Aorta (tissue), 5 donors: ENCODE measurements around the gene DMAC2L. TPM values are rescaled to one million over a fixed set of nuclear protein-coding genes. Genes with fewer than 3 reads are reported as not detected.

Experiments
- ATAC-seq: fragments of 200-7000 bp; cut with Tn5 transposase; one replicate; pipeline ENCODE4 v1.9.1; 2022; ENCODE audit warnings: moderate library complexity; ENCODE audit not compliant: low FRiP score
- DNase-seq, 2 donors: peaks; one replicate each; pipeline ENCODE4 v3.0.0-alpha.2; 2020
- H3K27ac ChIP-seq, 2 donors: one replicate each; pipeline ENCODE4 v1.5.1; 2013; ENCODE audit warnings: low read length in 2 of 2, mild to moderate bottlenecking in 2 of 2, moderate library complexity in 2 of 2, control low read depth in 1 of 2, inconsistent platforms in 1 of 2, low read depth in 1 of 2
- H3K27me3 ChIP-seq, 2 donors: one replicate each; pipeline ENCODE4 v1.6.1; 2013; ENCODE audit warnings: control low read depth in 1 of 2, low read length in 1 of 2, mild to moderate bottlenecking in 1 of 2, moderate library complexity in 1 of 2; ENCODE audit not compliant: insufficient read depth in 2 of 2, control insufficient read depth in 1 of 2
- H3K36me3 ChIP-seq, 2 donors: one replicate each; pipeline ENCODE4 v1.6.1; 2013; ENCODE audit warnings: control low read depth in 1 of 2, low read length in 1 of 2, mild to moderate bottlenecking in 1 of 2; ENCODE audit not compliant: insufficient read depth in 2 of 2, control insufficient read depth in 1 of 2
- H3K4me1 ChIP-seq, 2 donors: one replicate each; pipeline ENCODE4 v1.6.1; 2013; ENCODE audit warnings: low read length in 2 of 2, control low read depth in 1 of 2, mild to moderate bottlenecking in 1 of 2, moderate library complexity in 1 of 2; ENCODE audit not compliant: insufficient read depth in 2 of 2, control insufficient read depth in 1 of 2
- H3K4me3 ChIP-seq, 2 donors: one replicate each; pipeline ENCODE4 v1.5.1; 2013; ENCODE audit warnings: low read length in 2 of 2, control low read depth in 1 of 2, mild to moderate bottlenecking in 1 of 2
- H3K9me3 ChIP-seq: one replicate; pipeline ENCODE4 v1.6.1; 2013; ENCODE audit warnings: mild to moderate bottlenecking, low read length; ENCODE audit not compliant: control insufficient read depth
- WGBS, 2 donors: extraction: QIAGEN DNeasy Blood & Tissue Kit; methylation state at CpG; one replicate each; pipeline ENCODE4 v1.1.7; 2013; 5-methylcytosine and 5-hydroxymethylcytosine counted together
- intact Hi-C, 2 donors: fragments of 100-400 bp; cut with DNase I; formaldehyde crosslinking; loops; one replicate each; pipeline versions ENCODE4 v1.14.2 to v1.15.0; 2022
- polyA plus RNA-seq, 2 donors: library from polyadenylated mRNA; stranded (reverse); fragments of 200-250 nt; gene quantifications; one replicate each; pipeline ENCODE4 v1.2.3, GENCODE V29; 2013
- total RNA-seq, 2 donors: library from RNA; stranded (reverse); fragmentation: NEBNext Ultra II Directional; extraction: Animal tissue kit (Norgen Biotek cat#: 25700); gene quantifications; one replicate each; pipeline ENCODE4 v1.2.1, GENCODE V29; 2021
- donor health status: healthy with polysubstance abuse.
- donor health status: Bipolar disorder and iron deficiency.
- donor health status: DM: no; HTN: no; CAD: no.
- donor health status: DM: no; HTN: no; CAD: no.
- donor health status: DM: yes; HTN: yes; CAD: no.

DMAC2L gene
- total and polyA plus RNA-seq, 4 donors = 6.8 to 15.8 (median 12.2) TPM

- H3K27me3 ChIP-seq = no peaks in the 10 kb centered on the region
- H3K9me3 ChIP-seq = no peaks in the 10 kb centered on the region
- H3K27ac ChIP-seq = no peak overlapping the region
- no peaks in the 10 kb centered on the region for H3K4me1 ChIP-seq
- no peak for ATAC-seq
- H3K4me3 ChIP-seq = no peak overlapping the region
- 45 to 46% methylated on average over 4 of the region's 4 CpGs for WGBS, 2 donors
- intact Hi-C loops = no loop called here
- no peaks in the 10 kb centered on the region for H3K36me3 ChIP-seq
- DNase-seq = no peak
These were observed 6.0 kb downstream of the DMAC2L start for GRCh38 chr14:50318031-50318626.

- ATAC-seq = no peak
- intact Hi-C loops = no loop called here
- Histone ChIP-seq H3K4me1 (no peaks in the 10 kb centered on the region), H3K4me3 (no peak overlapping the region), H3K27ac (no peak overlapping the region), H3K36me3 (no peaks in the 10 kb centered on the region), H3K27me3 (no peaks in the 10 kb centered on the region), H3K9me3 (no peaks in the 10 kb centered on the region)
- WGBS, 2 donors = 68 to 94% methylated on average over 1 of the region's 1 CpG
- no peak for DNase-seq
These were observed 7.2 kb downstream of the DMAC2L start for GRCh38 chr14:50319293-50319692.

GRCh38 chr14:50319721-50320120 lies 7.6 kb downstream of the DMAC2L start:
- H3K27me3 ChIP-seq = no peaks in the 10 kb centered on the region
- H3K9me3 ChIP-seq = no peaks in the 10 kb centered on the region
- intact Hi-C loops = no loop called here
- DNase-seq (no peak), ATAC-seq (no peak)
- no peaks in the 10 kb centered on the region for H3K4me1 ChIP-seq
- H3K36me3 ChIP-seq = no peaks in the 10 kb centered on the region
- 87 to 97% methylated on average over 2 of the region's 2 CpGs for WGBS, 2 donors
- H3K27ac ChIP-seq = peak overlapping the region in 1 of 2 donors; percentile 17
- no peak overlapping the region for H3K4me3 ChIP-seq

DNA sequence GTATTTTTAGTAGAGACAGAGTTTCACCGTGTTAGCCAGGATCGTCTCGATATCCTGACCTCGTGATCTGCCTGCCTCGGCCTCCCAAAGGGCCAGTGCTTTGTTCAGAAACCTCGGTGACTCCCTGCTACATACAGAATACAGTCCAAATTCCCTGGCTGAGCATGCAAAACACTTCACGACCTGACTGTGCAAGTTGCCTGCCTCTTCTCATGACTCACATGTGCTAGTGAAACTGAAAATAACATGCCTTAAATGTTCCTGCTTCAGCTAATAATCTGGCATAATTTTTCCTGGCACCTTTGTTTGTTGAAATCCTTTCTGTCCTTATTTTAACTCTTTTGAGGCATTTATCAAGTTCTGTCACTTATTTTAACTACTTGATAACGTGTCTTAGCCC lies 8.2 kb downstream of the DMAC2L start:
- Histone ChIP-seq H3K4me3 (no peak overlapping the region), H3K9me3 (no peaks in the 10 kb centered on the region), H3K36me3 (no peaks in the 10 kb centered on the region), H3K27ac (peak overlapping the region; percentile 36 to 57), H3K4me1 (no peaks in the 10 kb centered on the region), H3K27me3 (no peaks in the 10 kb centered on the region)
- DNase-seq (no peak), ATAC-seq (peak; percentile 67)
- 43 to 49% methylated on average over 8 of the region's 8 CpGs for WGBS, 2 donors
- intact Hi-C loops = no loop called here

DNA sequence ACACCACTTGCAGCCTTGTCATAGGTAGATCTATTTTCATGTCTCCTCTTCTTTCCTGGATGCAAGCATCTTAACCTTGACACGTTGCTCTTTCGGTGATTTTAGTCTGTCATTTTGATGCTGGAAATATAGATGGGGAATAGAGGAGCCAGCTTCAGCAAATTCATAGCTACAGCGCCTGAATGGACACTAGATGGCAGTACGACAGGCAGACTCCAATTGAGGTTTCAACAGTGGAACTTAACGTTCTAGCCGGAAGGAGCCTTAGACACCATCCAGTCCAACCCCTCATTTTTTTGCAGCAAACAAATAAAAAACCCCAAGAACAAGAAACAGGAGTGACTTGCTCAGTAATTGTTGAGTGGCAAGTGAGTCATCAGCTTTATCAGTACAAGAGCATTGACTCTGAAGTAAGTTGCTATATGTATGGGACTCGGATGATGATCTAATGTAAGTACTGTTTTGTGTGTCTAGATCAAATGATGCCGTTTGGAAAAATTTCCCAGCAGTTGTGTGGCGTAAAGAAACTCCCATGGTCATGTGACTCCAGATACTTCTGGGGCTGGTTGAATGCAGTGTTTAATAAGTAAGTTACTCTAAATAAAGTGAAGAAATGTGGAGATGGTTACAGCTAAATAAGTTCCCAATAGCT lies 9.0 kb downstream of the DMAC2L start:
- WGBS, 2 donors = 1% methylated on average over 9 of the region's 9 CpGs
- Histone ChIP-seq H3K4me1 (no peaks in the 10 kb centered on the region), H3K9me3 (no peaks in the 10 kb centered on the region), H3K27ac (peak overlapping the region; percentile 57 to 68), H3K27me3 (no peaks in the 10 kb centered on the region), H3K36me3 (no peaks in the 10 kb centered on the region), H3K4me3 (peak overlapping the region; percentile 14 to 82)
- ATAC-seq (peak; percentile 97), DNase-seq (peak in 1 of 2 donors; percentile 64)
- intact Hi-C loops = loop anchor here (1.0 kb wide), 1 partner anchor 211 kb away; the partner anchor contains the start of gene MAP4K5 (in 2 of the 2)

DNA sequence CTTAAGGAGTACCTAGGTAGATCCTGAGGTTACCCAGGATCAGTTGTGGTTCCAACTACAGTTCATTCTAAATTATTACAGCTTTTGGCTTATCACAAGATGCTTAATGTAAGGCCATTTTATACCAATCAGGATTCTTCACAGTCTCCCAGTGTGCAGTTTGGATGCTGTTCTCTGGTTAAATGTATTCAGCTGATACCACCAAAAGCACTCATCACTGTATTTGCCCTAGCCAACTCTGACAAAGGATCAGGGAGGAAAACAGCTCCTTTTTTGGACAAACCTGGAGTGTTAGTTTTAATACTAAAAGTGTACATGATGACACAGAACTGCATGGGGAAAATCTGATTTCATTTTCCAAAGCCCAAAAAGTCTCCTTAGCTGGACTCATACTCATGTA lies 19.5 kb downstream of the DMAC2L start:
- Histone ChIP-seq H3K4me3 (no peak overlapping the region), H3K36me3 (no peaks in the 10 kb centered on the region), H3K4me1 (no peaks in the 10 kb centered on the region), H3K27ac (no peak overlapping the region), H3K27me3 (no peaks in the 10 kb centered on the region), H3K9me3 (no peaks in the 10 kb centered on the region)
- intact Hi-C loops = no loop called here
- ATAC-seq (no peak), DNase-seq (no peak)

- WGBS, 2 donors = 50 to 52% methylated on average over 3 of the region's 3 CpGs
- ATAC-seq = peak; percentile 31
- Histone ChIP-seq H3K9me3 (no peaks in the 10 kb centered on the region), H3K27me3 (no peaks in the 10 kb centered on the region), H3K36me3 (no peaks in the 10 kb centered on the region), H3K4me3 (no peak overlapping the region), H3K27ac (no peak overlapping the region), H3K4me1 (no peaks in the 10 kb centered on the region)
- intact Hi-C loops = no loop called here
- DNase-seq = no peak
These were observed 20.9 kb downstream of the DMAC2L start for GRCh38 chr14:50333014-50333509.

GRCh38 chr14:50334211-50334610 lies 22.1 kb downstream of the DMAC2L start:
- H3K4me1 ChIP-seq = no peaks in the 10 kb centered on the region
- intact Hi-C loops = no loop called here
- WGBS, 2 donors = 97 to 98% methylated on average over 8 of the region's 8 CpGs
- H3K27ac ChIP-seq = no peak overlapping the region
- H3K36me3 ChIP-seq = no peaks in the 10 kb centered on the region
- ATAC-seq (no peak), DNase-seq (no peak)
- no peaks in the 10 kb centered on the region for H3K9me3 ChIP-seq
- no peaks in the 10 kb centered on the region for H3K27me3 ChIP-seq
- H3K4me3 ChIP-seq = no peak overlapping the region

- no peaks in the 10 kb centered on the region for H3K9me3 ChIP-seq
- intact Hi-C loops = no loop called here
- no peaks in the 10 kb centered on the region for H3K36me3 ChIP-seq
- 17 to 26% methylated on average over 7 of the region's 7 CpGs for WGBS, 2 donors
- ATAC-seq = peak; percentile 67
- DNase-seq = no peak
- H3K4me3 ChIP-seq = no peak overlapping the region
- no peaks in the 10 kb centered on the region for H3K27me3 ChIP-seq
- no peaks in the 10 kb centered on the region for H3K4me1 ChIP-seq
- no peak overlapping the region for H3K27ac ChIP-seq
These were observed 23.3 kb downstream of the DMAC2L start for GRCh38 chr14:50335389-50335788.
